ENCODE measurements around the gene CTSA.

Gene CTSA

DNA sequence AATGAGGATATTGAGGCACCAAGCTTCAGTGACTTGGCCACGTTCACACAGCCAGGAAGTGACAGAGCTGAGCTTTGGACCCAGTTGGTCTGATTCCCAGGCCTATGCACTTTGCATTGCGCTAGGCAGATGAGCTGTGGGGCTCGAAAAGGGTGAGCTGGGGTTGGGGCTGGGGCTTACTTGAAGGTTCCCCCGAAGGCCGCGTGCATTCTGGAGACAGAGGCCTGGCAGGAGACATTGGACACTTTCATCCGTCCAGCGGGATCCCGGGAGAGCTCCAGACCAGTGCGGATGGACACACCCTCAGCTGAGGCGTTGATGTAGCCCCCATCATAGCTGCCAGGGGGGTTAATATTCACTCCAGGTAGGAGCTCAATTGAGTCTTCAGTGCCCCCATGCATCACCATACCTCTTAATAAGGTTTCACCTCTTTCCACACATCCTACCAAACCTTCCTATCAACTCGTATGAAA lies 18.2 kb downstream of the CTSA start:
- H3K4me3 ChIP-seq (replicated peaks; ENCODE audit: low read depth, low read length) = no peak overlapping the region
- TF ChIP-seq, protein P1, sequence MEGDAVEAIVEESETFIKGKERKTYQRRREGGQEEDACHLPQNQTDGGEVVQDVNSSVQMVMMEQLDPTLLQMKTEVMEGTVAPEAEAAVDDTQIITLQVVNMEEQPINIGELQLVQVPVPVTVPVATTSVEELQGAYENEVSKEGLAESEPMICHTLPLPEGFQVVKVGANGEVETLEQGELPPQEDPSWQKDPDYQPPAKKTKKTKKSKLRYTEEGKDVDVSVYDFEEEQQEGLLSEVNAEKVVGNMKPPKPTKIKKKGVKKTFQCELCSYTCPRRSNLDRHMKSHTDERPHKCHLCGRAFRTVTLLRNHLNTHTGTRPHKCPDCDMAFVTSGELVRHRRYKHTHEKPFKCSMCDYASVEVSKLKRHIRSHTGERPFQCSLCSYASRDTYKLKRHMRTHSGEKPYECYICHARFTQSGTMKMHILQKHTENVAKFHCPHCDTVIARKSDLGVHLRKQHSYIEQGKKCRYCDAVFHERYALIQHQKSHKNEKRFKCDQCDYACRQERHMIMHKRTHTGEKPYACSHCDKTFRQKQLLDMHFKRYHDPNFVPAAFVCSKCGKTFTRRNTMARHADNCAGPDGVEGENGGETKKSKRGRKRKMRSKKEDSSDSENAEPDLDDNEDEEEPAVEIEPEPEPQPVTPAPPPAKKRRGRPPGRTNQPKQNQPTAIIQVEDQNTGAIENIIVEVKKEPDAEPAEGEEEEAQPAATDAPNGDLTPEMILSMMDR (IDR thresholded peaks at IDR 0.05; ENCODE audit: low read depth, low read length, missing control alignments) = no peak

DNA sequence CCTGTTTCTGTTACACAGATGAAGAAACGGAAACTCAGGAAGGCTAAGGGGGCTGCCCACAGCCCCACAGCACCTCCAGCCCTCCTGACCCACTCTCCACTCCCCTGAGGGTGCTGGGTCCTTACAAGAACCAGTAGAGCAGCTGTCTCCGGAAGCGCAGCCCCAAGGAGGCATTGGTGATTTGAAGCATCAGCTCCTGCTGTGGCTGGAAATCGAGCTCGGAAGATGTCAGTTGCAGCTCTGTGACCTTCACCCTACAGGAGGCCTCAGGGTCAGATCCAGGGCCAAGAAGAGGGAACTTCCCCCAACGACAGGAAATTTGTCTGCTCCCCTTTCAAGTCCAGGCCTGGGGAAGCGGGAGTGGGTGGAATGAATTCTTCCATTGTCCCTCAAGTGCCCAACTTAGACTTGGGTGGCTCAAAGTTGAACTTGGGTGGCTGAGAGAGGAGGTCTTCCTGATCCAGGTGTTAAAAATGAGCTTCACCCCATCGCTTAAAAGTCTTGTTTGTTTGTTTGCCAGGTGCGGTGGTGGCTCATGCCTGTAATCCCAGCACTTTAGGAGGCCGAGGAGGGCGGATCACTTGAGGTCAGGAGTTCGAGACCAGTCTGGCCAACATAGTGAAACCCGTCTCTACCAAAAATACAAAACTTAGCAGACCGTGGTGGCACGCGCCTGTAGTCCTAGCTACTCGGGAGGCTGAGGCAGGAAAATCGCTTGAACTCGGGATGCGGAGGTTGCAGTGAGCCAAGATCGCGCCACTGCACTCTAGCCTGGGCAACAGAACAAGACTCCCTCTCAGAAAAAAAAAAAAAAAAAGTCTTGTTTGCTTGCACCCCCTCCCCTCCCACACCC lies 18.9 kb downstream of the CTSA start:
- peak overlapping the region; percentile 74 for H3K4me3 ChIP-seq (replicated peaks; ENCODE audit: low read depth, low read length)
- DNase-seq (ENCODE audit: extremely low read depth, low read depth) = no peak
- TF ChIP-seq, protein P1 (IDR thresholded peaks at IDR 0.05; ENCODE audit: low read depth, low read length, missing control alignments) = no peak

More for the DNA sequence above, 18.2 kb downstream of the CTSA start:
- DNase-seq (ENCODE audit: extremely low read depth, low read depth) = no peak

DNA sequence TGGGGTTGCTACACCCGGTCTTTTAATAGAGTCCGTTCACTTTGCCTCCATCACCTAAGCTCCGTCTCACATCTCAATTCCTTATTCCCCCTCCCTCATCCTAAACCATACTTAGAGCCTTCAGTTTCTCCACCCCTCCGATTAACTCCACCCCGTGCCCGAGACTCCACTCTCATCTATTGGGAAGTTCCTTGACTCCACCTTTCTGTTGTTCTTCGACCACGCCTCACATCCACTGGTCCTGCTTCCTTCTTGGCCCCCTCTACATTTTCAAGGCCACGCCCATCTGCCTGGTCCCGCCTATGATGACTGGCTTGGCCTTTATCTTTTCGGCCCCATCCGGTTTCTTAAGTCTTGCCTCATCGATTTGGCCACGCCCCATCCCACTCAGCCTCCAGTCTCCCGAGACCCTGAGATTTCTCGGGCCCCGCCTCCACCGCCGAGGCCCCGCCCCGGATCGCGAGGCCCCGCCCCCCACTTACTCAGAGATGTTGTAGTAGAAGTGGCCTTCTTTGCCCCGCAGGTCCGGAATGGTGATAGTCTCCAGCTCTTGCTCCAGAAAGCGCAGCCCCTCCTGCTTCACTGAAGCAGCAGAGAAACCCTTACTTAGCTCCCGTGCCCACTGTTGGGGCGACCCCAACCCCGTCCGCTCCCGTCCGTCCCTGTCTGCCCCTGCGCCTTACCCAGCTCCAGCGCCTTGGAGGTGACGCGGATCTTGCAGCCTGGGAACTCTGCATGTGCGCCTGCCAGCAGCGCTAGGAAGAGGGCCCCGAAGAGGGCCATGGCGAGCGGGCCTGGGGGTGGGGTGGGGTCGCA lies 19.7 kb downstream of the CTSA start:
- TF ChIP-seq, protein P1 (IDR thresholded peaks at IDR 0.05; ENCODE audit: low read depth, low read length, missing control alignments) = no peak

DNA sequence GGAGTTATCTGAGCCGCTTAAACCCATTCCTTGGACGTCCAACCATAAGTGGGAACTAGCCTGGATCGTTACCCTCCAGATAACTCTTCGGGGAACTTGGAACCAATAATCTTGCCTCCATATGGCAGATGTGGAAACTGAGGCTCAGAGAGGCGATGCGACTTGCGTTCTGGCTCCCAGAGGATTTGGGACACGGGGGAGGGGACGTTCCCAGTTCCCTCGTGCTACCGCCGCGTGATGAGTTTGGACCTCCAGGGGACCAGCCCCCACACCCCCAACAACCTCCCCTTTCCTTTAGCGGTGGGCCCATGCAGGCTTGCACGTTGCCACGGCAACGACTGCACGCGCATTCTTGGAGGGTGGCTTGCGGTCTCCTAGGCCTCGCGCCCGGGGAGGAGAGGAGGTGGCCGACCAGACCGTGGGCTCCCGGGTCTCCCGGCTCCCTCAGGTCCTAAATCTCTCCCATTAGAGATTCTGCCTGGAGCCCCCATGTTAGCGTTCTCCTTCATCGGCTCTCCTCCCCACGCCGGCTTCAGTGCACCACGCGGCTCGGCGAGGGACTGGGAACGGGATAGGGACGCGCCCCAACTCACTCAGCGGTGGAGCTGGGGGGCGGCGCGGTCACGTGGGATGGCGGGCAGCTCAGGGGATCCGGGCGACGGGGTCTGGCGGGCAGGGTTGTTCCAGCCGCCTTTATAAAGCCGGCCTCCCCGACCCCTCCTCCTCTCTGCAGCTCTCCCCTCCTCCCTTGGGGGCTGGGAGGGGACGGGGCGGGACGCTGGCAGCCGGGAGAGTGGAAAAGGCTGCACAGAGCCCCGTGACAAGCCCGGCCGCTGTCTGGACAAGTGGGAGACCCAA lies 20.6 kb downstream of the CTSA start, which contains the start of gene PLTP:
TSS of gene PLTP (minus strand) at position 670 of the 858 bp plus-strand sequence. CDS start 703 bp downstream, outside the sequence.
- TF ChIP-seq, protein P1 (IDR thresholded peaks at IDR 0.05; ENCODE audit: low read depth, low read length, missing control alignments) = no peak
- peak within 1 kb of the TSS; percentile 74 for H3K4me3 ChIP-seq (replicated peaks; ENCODE audit: low read depth, low read length)
- no peak for DNase-seq (ENCODE audit: extremely low read depth, low read depth)

More for the DNA sequence above, 19.7 kb downstream of the CTSA start:
- peak; percentile 99 for DNase-seq (ENCODE audit: extremely low read depth, low read depth)
- peak overlapping the region; percentile 74 for H3K4me3 ChIP-seq (replicated peaks; ENCODE audit: low read depth, low read length)

DNA sequence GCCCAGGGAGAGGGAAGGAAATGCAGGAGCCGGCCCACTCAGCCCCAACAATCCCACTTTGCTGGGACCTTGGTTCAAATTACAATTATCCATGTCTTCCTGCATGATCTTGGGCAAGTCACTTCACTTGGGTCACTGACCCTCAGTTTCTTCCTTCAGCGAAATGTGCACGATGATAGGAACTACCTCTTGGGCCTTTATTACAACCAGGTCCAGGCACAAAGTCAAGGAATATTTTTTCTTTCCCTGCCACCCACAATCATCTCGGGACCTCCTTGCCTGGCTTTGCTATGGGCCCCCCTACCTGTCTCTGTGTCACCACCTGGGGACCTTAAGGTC lies 21.2 kb downstream of the CTSA start:
- peak overlapping the region; percentile 74 for H3K4me3 ChIP-seq (replicated peaks; ENCODE audit: low read depth, low read length)
- TF ChIP-seq, protein P1 (IDR thresholded peaks at IDR 0.05; ENCODE audit: low read depth, low read length, missing control alignments) = no peak
- DNase-seq (ENCODE audit: extremely low read depth, low read depth) = no peak

DNA sequence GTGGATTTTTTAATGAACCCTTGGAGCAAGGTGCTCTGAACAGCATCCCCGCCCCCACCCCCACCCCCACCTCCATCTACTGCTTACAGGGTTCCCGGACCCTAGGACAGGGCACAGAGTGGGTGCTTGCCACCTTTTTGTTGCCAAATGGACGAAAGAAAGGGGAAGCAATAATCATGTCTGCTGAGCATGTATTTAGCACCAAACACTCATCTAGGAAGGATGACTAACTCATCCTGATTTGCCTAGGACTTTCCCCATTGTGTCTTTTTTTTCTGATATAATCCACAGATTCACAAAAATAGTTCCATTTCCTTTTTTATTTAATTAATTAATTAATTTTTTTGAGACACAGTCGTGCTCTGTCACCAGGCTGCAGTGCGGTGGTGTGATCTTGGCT lies 22.0 kb downstream of the CTSA start:
- DNase-seq (ENCODE audit: extremely low read depth, low read depth) = no peak
- H3K4me3 ChIP-seq (replicated peaks; ENCODE audit: low read depth, low read length) = no peak overlapping the region
- TF ChIP-seq, protein P1 (IDR thresholded peaks at IDR 0.05; ENCODE audit: low read depth, low read length, missing control alignments) = no peak
